ENCODE results near the gene OXT.

Gene OXT

DNA sequence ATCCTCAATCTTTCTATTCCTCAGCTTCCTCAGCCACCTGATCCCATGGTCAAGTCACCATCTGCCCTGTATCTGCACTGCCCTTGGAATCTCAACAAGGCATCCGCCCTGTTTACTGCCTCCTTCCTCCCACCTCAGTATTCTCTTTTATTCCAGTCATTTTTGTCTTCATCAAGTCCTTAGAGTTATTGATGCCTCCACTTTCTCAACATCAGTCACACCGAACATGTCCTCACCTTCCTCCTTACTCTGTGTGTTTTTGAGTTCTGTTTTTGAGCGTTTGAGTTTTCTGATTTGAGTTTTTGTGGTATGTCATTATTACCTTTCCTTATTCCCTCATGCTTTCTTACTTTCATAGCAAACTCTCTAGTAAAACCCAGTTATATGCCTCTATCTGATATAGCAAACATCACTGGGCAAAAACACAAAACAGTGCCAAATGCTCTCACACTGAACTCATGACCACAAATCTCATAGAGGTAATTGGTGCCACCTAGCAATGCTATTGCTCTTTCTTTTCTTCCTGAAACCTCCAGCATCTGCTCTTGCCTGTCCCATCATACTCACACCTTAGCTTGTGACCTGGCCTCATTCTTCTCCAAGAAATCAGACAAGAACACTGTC lies 39.8 kb upstream of the OXT start:
- no peak for DNase-seq (ENCODE audit: low read depth in 1 of 2, low spot score in 1 of 2)
- TF ChIP-seq, protein P1, sequence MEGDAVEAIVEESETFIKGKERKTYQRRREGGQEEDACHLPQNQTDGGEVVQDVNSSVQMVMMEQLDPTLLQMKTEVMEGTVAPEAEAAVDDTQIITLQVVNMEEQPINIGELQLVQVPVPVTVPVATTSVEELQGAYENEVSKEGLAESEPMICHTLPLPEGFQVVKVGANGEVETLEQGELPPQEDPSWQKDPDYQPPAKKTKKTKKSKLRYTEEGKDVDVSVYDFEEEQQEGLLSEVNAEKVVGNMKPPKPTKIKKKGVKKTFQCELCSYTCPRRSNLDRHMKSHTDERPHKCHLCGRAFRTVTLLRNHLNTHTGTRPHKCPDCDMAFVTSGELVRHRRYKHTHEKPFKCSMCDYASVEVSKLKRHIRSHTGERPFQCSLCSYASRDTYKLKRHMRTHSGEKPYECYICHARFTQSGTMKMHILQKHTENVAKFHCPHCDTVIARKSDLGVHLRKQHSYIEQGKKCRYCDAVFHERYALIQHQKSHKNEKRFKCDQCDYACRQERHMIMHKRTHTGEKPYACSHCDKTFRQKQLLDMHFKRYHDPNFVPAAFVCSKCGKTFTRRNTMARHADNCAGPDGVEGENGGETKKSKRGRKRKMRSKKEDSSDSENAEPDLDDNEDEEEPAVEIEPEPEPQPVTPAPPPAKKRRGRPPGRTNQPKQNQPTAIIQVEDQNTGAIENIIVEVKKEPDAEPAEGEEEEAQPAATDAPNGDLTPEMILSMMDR (IDR thresholded peaks at IDR 0.05; ENCODE audit: insufficient read depth, low read length), result no peak
- TF ChIP-seq GABPA (IDR thresholded peaks at IDR 0.05; ENCODE audit: low read depth), result no peak
- TF ChIP-seq, protein P2, sequence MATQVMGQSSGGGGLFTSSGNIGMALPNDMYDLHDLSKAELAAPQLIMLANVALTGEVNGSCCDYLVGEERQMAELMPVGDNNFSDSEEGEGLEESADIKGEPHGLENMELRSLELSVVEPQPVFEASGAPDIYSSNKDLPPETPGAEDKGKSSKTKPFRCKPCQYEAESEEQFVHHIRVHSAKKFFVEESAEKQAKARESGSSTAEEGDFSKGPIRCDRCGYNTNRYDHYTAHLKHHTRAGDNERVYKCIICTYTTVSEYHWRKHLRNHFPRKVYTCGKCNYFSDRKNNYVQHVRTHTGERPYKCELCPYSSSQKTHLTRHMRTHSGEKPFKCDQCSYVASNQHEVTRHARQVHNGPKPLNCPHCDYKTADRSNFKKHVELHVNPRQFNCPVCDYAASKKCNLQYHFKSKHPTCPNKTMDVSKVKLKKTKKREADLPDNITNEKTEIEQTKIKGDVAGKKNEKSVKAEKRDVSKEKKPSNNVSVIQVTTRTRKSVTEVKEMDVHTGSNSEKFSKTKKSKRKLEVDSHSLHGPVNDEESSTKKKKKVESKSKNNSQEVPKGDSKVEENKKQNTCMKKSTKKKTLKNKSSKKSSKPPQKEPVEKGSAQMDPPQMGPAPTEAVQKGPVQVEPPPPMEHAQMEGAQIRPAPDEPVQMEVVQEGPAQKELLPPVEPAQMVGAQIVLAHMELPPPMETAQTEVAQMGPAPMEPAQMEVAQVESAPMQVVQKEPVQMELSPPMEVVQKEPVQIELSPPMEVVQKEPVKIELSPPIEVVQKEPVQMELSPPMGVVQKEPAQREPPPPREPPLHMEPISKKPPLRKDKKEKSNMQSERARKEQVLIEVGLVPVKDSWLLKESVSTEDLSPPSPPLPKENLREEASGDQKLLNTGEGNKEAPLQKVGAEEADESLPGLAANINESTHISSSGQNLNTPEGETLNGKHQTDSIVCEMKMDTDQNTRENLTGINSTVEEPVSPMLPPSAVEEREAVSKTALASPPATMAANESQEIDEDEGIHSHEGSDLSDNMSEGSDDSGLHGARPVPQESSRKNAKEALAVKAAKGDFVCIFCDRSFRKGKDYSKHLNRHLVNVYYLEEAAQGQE (IDR thresholded peaks at IDR 0.05; ENCODE audit: insufficient replicate concordance, low read depth), result no peak
- no peak for TF ChIP-seq POLR2AphosphoS5 (IDR thresholded peaks at IDR 0.05; ENCODE audit: low read depth)
- TF ChIP-seq SPI1 (IDR thresholded peaks at IDR 0.05; ENCODE audit: borderline replicate concordance, low read depth), result no peak
- no peaks in the 10 kb centered on the region for H3K27me3 ChIP-seq (ENCODE audit: insufficient read depth, poor library complexity, severe bottlenecking)
- H3K4me3 ChIP-seq (replicated peaks; ENCODE audit: insufficient read depth, low read length), result no peak overlapping the region
- no peak overlapping the region for H3K27ac ChIP-seq (replicated peaks)

DNA sequence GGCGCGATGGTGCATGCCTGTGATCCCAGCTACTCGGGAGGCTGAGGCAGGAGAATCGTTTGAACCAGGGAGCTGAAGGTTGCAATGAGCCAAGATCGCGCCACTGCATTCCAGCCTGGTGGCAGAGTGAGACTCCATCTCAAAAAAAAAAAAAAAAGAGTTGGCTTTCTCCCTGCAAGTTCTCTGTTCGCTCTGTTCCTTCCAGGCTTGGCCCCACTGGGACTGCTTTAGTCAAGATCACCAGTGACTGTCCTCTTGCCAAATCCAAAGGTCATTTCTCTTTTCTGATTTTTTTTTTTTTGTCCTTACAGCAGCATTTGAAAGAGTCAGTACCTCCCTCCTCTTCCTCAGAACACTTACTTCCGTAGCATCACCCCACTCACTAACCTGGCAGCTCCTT lies 38.8 kb upstream of the OXT start:
- H3K27ac ChIP-seq (replicated peaks), result no peak overlapping the region
- H3K27me3 ChIP-seq (ENCODE audit: insufficient read depth, poor library complexity, severe bottlenecking), result no peaks in the 10 kb centered on the region
- H3K4me3 ChIP-seq (replicated peaks; ENCODE audit: insufficient read depth, low read length), result no peak overlapping the region
- DNase-seq (ENCODE audit: low read depth in 1 of 2, low spot score in 1 of 2), result no peak
- TF ChIP-seq, protein P2 (IDR thresholded peaks at IDR 0.05; ENCODE audit: insufficient replicate concordance, low read depth), result no peak
- TF ChIP-seq SPI1 (IDR thresholded peaks at IDR 0.05; ENCODE audit: borderline replicate concordance, low read depth) (no peak), GABPA (IDR thresholded peaks at IDR 0.05; ENCODE audit: low read depth) (no peak), POLR2AphosphoS5 (IDR thresholded peaks at IDR 0.05; ENCODE audit: low read depth) (no peak)
- TF ChIP-seq, protein P1 (IDR thresholded peaks at IDR 0.05; ENCODE audit: insufficient read depth, low read length), result no peak

DNA sequence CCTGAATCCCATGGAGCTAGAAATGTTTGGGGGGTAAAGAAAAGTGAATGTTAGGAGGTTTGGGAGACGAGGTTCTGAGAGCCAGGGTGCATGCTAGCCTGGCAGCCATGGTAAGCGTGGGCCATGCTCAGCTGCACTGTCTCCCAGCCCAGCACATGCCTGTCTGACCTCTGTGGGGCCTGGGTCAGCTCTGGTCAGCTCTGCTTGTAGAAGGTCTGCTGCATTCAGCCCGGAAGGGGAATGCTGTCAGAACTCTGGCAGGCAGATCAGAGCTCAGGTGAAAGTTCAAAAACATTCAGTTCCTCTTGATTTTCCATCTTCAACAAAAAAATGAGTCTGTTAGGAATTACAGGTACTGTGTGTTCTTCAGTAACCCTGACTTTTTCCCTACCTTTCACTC lies 33.8 kb upstream of the OXT start:
- Histone ChIP-seq H3K27ac (replicated peaks) (no peak overlapping the region), H3K27me3 (ENCODE audit: insufficient read depth, poor library complexity, severe bottlenecking) (no peaks in the 10 kb centered on the region), H3K4me3 (replicated peaks; ENCODE audit: insufficient read depth, low read length) (no peak overlapping the region)
- no peak for DNase-seq (ENCODE audit: low read depth in 1 of 2, low spot score in 1 of 2)
- TF ChIP-seq, protein P2 (IDR thresholded peaks at IDR 0.05; ENCODE audit: insufficient replicate concordance, low read depth), result no peak
- TF ChIP-seq GABPA (IDR thresholded peaks at IDR 0.05; ENCODE audit: low read depth), result no peak
- no peak for TF ChIP-seq POLR2AphosphoS5 (IDR thresholded peaks at IDR 0.05; ENCODE audit: low read depth)
- TF ChIP-seq SPI1 (IDR thresholded peaks at IDR 0.05; ENCODE audit: borderline replicate concordance, low read depth), result no peak
- TF ChIP-seq, protein P1 (IDR thresholded peaks at IDR 0.05; ENCODE audit: insufficient read depth, low read length), result no peak
